Measurements from ENCODE around the gene IFT122.

IFT122 gene

GRCh38 chr3:129556358-129556695, 116.3 kb downstream of the IFT122 start:
- TF ChIP-seq CTCF (conservative IDR thresholded peaks at IDR 0.05; ENCODE audit: low read depth, low read length), result no peak
- no peak overlapping the region for H3K4me3 ChIP-seq (ENCODE audit: low read length)
- no peak for DNase-seq (ENCODE audit: low read depth)

- DNase-seq (ENCODE audit: low read depth), result no peak
- TF ChIP-seq CTCF (conservative IDR thresholded peaks at IDR 0.05; ENCODE audit: low read depth, low read length), result no peak
- H3K4me3 ChIP-seq (ENCODE audit: low read length), result no peak overlapping the region
Observed at GRCh38 chr3:129556890-129557547, 117.0 kb downstream of the IFT122 start.

- no peak overlapping the region for H3K4me3 ChIP-seq (ENCODE audit: low read length)
- no peak for DNase-seq (ENCODE audit: low read depth)
- no peak for TF ChIP-seq CTCF (conservative IDR thresholded peaks at IDR 0.05; ENCODE audit: low read depth, low read length)
Observed at GRCh38 chr3:129557548-129557894, 117.5 kb downstream of the IFT122 start.

- no peak for TF ChIP-seq CTCF (conservative IDR thresholded peaks at IDR 0.05; ENCODE audit: low read depth, low read length)
- no peak for DNase-seq (ENCODE audit: low read depth)
- H3K4me3 ChIP-seq (ENCODE audit: low read length), result no peak overlapping the region
Observed at GRCh38 chr3:129558081-129558771, 118.2 kb downstream of the IFT122 start.

GRCh38 chr3:129558772-129559564, 118.9 kb downstream of the IFT122 start:
- no peak overlapping the region for H3K4me3 ChIP-seq (ENCODE audit: low read length)

GRCh38 chr3:129559565-129560079, 119.6 kb downstream of the IFT122 start:
- no peak for DNase-seq (ENCODE audit: low read depth)
- H3K4me3 ChIP-seq (ENCODE audit: low read length), result no peak overlapping the region
- TF ChIP-seq CTCF (conservative IDR thresholded peaks at IDR 0.05; ENCODE audit: low read depth, low read length), result no peak

More at GRCh38 chr3:129558772-129559564, 118.9 kb downstream of the IFT122 start:
- no peak for DNase-seq (ENCODE audit: low read depth)
- TF ChIP-seq CTCF (conservative IDR thresholded peaks at IDR 0.05; ENCODE audit: low read depth, low read length), result no peak

Data from retinal pigment epithelial cell (primary cell).